OCI-LY3 (cell line): ENCODE results near the gene SFT2D2.

Source experiments
- H2AFZ ChIP-seq: fragments of 200-600, 300-600 bp; shearing (Covaris generic); 2 replicates; pipeline ENCODE4 v1.6.0; 2014; ENCODE audit warnings: antibody characterized with exemption, low read depth, low read length
- H3K27ac ChIP-seq: fragments of 200-600, 300-600 bp; sonication (generic); 2 replicates; pipeline ENCODE4 v1.5.1; 2014; ENCODE audit warnings: mild to moderate bottlenecking, low read length, moderate library complexity, mixed read lengths
- H3K27me3 ChIP-seq: fragments of 200-600, 300-600 bp; sonication (generic); 2 replicates; pipeline ENCODE4 v1.6.1; 2014; ENCODE audit warnings: low read depth, low read length, mixed read lengths
- H3K36me3 ChIP-seq: fragments of 200-600, 300-600 bp; sonication (generic); replicated peaks from 2 replicates; pipeline ENCODE3; 2014; ENCODE audit warnings: low read depth, low read length, mixed read lengths
- H3K4me1 ChIP-seq: fragments of 300-600, 200-600 bp; sonication (generic); 2 replicates; pipeline ENCODE4 v1.6.1; 2014; ENCODE audit warnings: low read length, mixed read lengths
- H3K4me2 ChIP-seq: fragments of 200-600, 300-600 bp; sonication (generic); 2 replicates; pipeline ENCODE4 v1.6.1; 2014; ENCODE audit warnings: low read length, mixed read lengths
- H3K4me3 ChIP-seq: fragments of 300-600, 200-600 bp; sonication (generic); 2 replicates; pipeline ENCODE4 v1.5.1; 2014; ENCODE audit warnings: antibody characterized with exemption, mild to moderate bottlenecking, low read length, moderate library complexity
- H3K79me2 ChIP-seq: fragments of 300-600, 200-600 bp; shearing (Covaris generic); 2 replicates; pipeline ENCODE4 v1.6.1; 2014; ENCODE audit warnings: mild to moderate bottlenecking, low read length, mixed read lengths
- H3K9ac ChIP-seq: fragments of 300-600, 200-600 bp; shearing (Covaris generic); 2 replicates; pipeline ENCODE4 v1.6.0; 2014; ENCODE audit warnings: mild to moderate bottlenecking, low read length, moderate library complexity
- H3K9me3 ChIP-seq: fragments of 200-600, 300-600 bp; shearing (Covaris generic); 2 replicates; pipeline ENCODE4 v1.6.1; 2014; ENCODE audit warnings: low read length, mixed read lengths; ENCODE audit not compliant: insufficient read depth
- H4K20me1 ChIP-seq: fragments of 200-600, 300-600 bp; sonication (generic); 2 replicates; pipeline ENCODE4 v1.6.1; 2016; ENCODE audit warnings: low read length, mixed read lengths; ENCODE audit not compliant: insufficient read depth
- EZH2phosphoT487 ChIP-seq: fragments of 200-600 bp; shearing (Covaris generic); IDR thresholded peaks from 2 replicates; pipeline ENCODE4 v1.6.1; 2018; ENCODE audit warnings: antibody characterized with exemption, mixed run types, low read depth
- TF ChIP-seq, protein P1 (sequence below): fragments of 200-600, 300-600 bp; sonication (generic); IDR thresholded peaks from 2 replicates; pipeline ENCODE4 v1.5.1; 2014; ENCODE audit warnings: antibody characterized with exemption, low read length, low read depth

The SFT2D2 gene

DNA sequence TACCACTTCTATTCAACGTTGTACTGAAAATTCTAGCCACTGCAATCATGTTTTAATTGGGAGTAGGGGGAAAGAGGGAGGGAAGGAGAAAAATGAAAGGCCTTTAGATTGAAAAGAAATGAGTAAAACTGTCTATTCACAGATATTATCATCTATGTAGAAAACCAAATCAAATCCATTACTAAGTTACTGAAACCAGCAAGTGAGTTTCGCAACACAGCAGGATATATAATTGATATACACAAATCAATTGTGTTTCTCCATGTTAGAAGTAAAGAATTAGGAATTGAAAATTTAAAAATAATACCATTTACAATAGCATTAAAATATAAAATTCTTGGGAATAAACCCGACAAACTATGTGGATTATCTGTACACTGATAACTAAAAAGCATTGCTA, 19.2 kb downstream of the SFT2D2 start:
- Histone ChIP-seq H3K27me3 (no peaks in the 10 kb centered on the region), H4K20me1 (peaks cover 21% of the 10 kb centered on the region), H3K4me1 (no peaks in the 10 kb centered on the region), H2AFZ (no peak overlapping the region), H3K36me3 (peaks cover 64% of the 10 kb centered on the region), H3K4me3 (no peak overlapping the region), H3K9me3 (no peaks in the 10 kb centered on the region), H3K79me2 (peaks cover 26% of the 10 kb centered on the region), H3K27ac (no peak overlapping the region), H3K9ac (no peak overlapping the region), H3K4me2 (no peak overlapping the region)
- TF ChIP-seq EZH2phosphoT487: no peak
- TF ChIP-seq, protein P1, sequence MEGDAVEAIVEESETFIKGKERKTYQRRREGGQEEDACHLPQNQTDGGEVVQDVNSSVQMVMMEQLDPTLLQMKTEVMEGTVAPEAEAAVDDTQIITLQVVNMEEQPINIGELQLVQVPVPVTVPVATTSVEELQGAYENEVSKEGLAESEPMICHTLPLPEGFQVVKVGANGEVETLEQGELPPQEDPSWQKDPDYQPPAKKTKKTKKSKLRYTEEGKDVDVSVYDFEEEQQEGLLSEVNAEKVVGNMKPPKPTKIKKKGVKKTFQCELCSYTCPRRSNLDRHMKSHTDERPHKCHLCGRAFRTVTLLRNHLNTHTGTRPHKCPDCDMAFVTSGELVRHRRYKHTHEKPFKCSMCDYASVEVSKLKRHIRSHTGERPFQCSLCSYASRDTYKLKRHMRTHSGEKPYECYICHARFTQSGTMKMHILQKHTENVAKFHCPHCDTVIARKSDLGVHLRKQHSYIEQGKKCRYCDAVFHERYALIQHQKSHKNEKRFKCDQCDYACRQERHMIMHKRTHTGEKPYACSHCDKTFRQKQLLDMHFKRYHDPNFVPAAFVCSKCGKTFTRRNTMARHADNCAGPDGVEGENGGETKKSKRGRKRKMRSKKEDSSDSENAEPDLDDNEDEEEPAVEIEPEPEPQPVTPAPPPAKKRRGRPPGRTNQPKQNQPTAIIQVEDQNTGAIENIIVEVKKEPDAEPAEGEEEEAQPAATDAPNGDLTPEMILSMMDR: no peak

DNA sequence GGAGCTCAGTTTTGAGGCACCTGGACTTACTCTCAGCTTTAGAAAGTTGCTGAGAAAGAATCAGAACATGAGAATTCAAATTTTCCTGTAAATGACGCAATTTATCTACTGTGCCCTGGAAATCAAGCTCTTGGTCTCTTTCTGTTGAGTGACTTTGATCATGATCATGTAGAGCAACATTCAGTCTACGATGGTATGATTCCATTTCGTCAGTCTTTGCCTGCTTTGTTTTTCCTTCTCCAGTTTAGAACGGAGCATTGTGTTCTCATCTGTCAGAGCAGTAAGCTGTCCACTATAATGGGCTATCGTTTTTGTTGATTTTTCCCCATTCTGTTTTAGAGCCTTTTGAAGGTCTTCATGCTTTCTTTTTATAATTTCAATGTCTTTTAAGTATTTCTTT, 20.7 kb downstream of the SFT2D2 start:
- no peak overlapping the region for H3K27ac ChIP-seq
- peaks cover 38% of the 10 kb centered on the region for H3K79me2 ChIP-seq
- H3K9ac ChIP-seq: no peak overlapping the region
- no peaks in the 10 kb centered on the region for H3K9me3 ChIP-seq
- TF ChIP-seq EZH2phosphoT487: no peak
- TF ChIP-seq, protein P1: no peak
- no peaks in the 10 kb centered on the region for H3K4me1 ChIP-seq
- H3K27me3 ChIP-seq: no peaks in the 10 kb centered on the region
- H2AFZ ChIP-seq: no peak overlapping the region
- peaks cover 29% of the 10 kb centered on the region for H4K20me1 ChIP-seq
- no peak overlapping the region for H3K4me3 ChIP-seq
- H3K4me2 ChIP-seq: no peak overlapping the region
- H3K36me3 ChIP-seq: peaks cover 68% of the 10 kb centered on the region

DNA sequence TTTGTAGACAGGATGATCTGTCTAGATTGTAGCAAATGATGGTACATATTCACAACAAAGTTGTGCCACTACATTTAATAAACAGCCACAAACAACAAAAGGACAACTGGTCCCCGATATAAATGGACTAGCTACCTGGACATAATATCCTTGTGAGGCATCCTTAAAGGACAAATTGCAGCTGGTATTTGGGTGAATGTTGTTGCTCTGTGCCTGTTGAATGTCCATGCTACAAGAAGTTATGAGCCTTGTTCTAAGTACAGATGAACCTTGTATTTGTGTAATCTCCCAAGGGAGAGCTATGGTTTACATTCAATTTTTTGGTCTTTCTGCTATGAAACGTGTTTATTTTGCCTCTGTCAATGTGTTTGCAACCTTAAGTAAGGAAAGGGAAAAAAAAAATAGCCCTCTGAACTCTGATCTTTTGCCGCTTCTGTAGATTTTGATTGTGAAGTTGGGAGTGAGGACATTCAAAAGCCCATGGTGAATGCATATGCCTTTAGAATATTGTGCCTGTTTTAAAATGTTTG, 26.5 kb downstream of the SFT2D2 start:
- H3K27me3 ChIP-seq: no peaks in the 10 kb centered on the region
- H3K9me3 ChIP-seq: no peaks in the 10 kb centered on the region
- no peak for TF ChIP-seq EZH2phosphoT487
- TF ChIP-seq, protein P1: no peak
- H3K4me3 ChIP-seq: no peak overlapping the region
- no peak overlapping the region for H2AFZ ChIP-seq
- H3K4me1 ChIP-seq: no peaks in the 10 kb centered on the region
- peaks cover 29% of the 10 kb centered on the region for H3K79me2 ChIP-seq
- H4K20me1 ChIP-seq: peaks cover 23% of the 10 kb centered on the region; the same call in 1 of the 2 replicates
- no peak overlapping the region for H3K27ac ChIP-seq
- peaks cover 64% of the 10 kb centered on the region for H3K36me3 ChIP-seq
- no peak overlapping the region for H3K9ac ChIP-seq
- no peak overlapping the region for H3K4me2 ChIP-seq

DNA sequence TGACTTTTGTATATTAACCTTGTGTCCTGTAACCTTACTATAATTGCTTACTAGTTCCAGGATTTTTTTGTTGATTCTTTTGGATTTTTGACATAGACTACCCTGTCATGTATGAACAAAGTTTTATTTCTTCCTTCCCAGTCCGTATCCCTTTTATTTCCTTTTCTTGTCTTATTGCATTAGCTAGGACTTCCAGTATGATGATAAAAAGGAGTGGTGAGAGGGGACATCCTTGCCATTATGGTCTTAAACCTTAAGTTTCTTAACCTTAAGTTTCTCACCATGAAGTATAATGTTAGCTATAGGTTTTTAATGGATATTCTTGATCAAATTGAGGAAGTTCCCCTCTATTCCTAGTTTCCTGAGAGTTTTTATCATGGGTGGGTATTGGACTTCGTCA, 30.4 kb downstream of the SFT2D2 start:
- Histone ChIP-seq H3K4me2 (no peak overlapping the region), H3K36me3 (peaks cover 55% of the 10 kb centered on the region), H3K9ac (no peak overlapping the region), H3K27me3 (no peaks in the 10 kb centered on the region), H4K20me1 (0 out of 2 replicates have a peak, but pooled peaks cover 5% of the 10 kb centered on the region), H2AFZ (no peak overlapping the region), H3K4me1 (no peaks in the 10 kb centered on the region), H3K79me2 (peaks cover 8% of the 10 kb centered on the region; the same call in 1 of the 2 replicates), H3K9me3 (no peaks in the 10 kb centered on the region), H3K27ac (no peak overlapping the region), H3K4me3 (no peak overlapping the region)
- TF ChIP-seq, protein P1: no peak
- no peak for TF ChIP-seq EZH2phosphoT487
